ENCODE data around the gene ABCC8.

GRCh38 chr11:17518366-17518765, 41.7 kb upstream of the ABCC8 start:
- no peak for TF ChIP-seq EZH2phosphoT487 (IDR thresholded peaks at IDR 0.05; ENCODE audit: insufficient read depth, low read depth)
- no peak for TF ChIP-seq EZH2 (IDR thresholded peaks at IDR 0.05; ENCODE audit: insufficient read depth, poor library complexity, severe bottlenecking)

All from GM23248 (cell line).